ENCODE data around the gene CSRNP3. TPM values are rescaled to one million over a fixed set of nuclear protein-coding genes. Genes with fewer than 3 reads are reported as not detected.

CSRNP3 gene
- total and polyA plus RNA-seq, 2 donors (not counting 1 experiment from before 2014, with no cell fraction given) = not detected

DNA sequence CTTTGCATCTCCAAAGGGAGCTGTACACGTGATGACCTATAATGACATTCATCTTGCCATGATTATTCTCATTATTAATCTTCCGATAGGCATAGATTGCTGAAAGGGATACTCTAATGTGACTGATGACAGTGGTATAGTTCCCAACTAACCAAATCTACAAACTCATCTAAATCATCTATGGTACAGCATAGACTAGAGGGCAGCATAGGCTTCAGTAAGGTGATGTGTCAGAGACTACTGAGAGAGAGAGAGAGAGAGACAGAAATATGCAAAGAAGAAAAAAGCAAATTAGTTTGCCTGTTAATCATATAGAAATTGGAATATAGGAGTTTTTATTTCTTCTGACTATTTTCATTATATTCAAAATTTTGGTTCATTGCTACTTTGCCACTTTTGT lies 89.3 kb downstream of the CSRNP3 start:
- no peaks in the 10 kb centered on the region for H3K4me1 Mint-ChIP-seq
- peaks cover 4% of the 10 kb centered on the region for H3K27me3 Mint-ChIP-seq
- ChIA-PET POLR2A (interaction anchor here (0.7 kb wide), 1 partner anchor 15 kb away, joined by 6 read pairs; no protein-coding TSS in a partner anchor), CTCF (interaction anchor here (0.7 to 1.9 kb wide), 7 partner anchors 20 to 316 kb away, joined by 3 to 11 read pairs (median 4); no protein-coding TSS in a partner anchor)
- Histone ChIP-seq H3K27me3 (replicated peaks in 1 of 4; ENCODE audit: control extremely low read depth in 1 of 4, control insufficient read depth in 3 of 4, insufficient read depth in 4 of 4, low read length in 3 of 4) (no peaks in the 10 kb centered on the region), H3K9me3 (ENCODE audit: control extremely low read depth in 1 of 3, control insufficient read depth in 2 of 3, insufficient read depth in 1 of 3, low read length in 2 of 3) (no peaks in the 10 kb centered on the region), H3K4me3 (ENCODE audit: control extremely low read depth in 1 of 5, extremely low read depth in 1 of 5, insufficient read depth in 1 of 5, low read depth in 2 of 5, low read length in 4 of 5) (no peak overlapping the region), H3K79me2 (ENCODE audit: control insufficient read depth, insufficient read depth, low read length) (no peaks in the 10 kb centered on the region), H2AFZ (ENCODE audit: insufficient read depth, low read depth, low read length, poor library complexity, severe bottlenecking) (no peak overlapping the region), H3K4me1 (ENCODE audit: control insufficient read depth in 2 of 2, insufficient read depth in 2 of 2, low read length in 2 of 2) (no peaks in the 10 kb centered on the region), H3K9ac (ENCODE audit: low read length) (no peak overlapping the region), H4K20me1 (ENCODE audit: control insufficient read depth, insufficient read depth, low read length, poor library complexity, severe bottlenecking) (no peaks in the 10 kb centered on the region), H3K27ac (ENCODE audit: low read length in 2 of 2) (no peak overlapping the region), H3K36me3 (replicated peaks in 1 of 2; ENCODE audit: control extremely low read depth in 1 of 2, control insufficient read depth in 1 of 2, extremely low read depth in 1 of 2, insufficient read depth in 2 of 2, low read length in 1 of 2) (no peaks in the 10 kb centered on the region), H3K4me2 (replicated peaks; ENCODE audit: low read depth, low read length, poor library complexity, severe bottlenecking) (no peak overlapping the region)
- no CpG with 5 or more reads among the region's 2 CpGs for WGBS (ENCODE audit: insufficient coverage)
- intact Hi-C loops (cut with micrococcal nuclease) = loop anchor here (2.0 kb wide), 1 partner anchor 316 kb away; no protein-coding TSS in a partner anchor
- no peak for ATAC-seq (ENCODE audit: low read depth)
- no peak overlapping the region for H3K27ac Mint-ChIP-seq
- no peaks in the 10 kb centered on the region for H3K9me3 Mint-ChIP-seq (ENCODE audit: insufficient read depth)
- TF ChIP-seq EZH2 (IDR thresholded peaks at IDR 0.05; ENCODE audit: borderline replicate concordance, insufficient read depth, low read depth, low read length, poor library complexity, severe bottlenecking) = no peak
- TF ChIP-seq, protein P1, sequence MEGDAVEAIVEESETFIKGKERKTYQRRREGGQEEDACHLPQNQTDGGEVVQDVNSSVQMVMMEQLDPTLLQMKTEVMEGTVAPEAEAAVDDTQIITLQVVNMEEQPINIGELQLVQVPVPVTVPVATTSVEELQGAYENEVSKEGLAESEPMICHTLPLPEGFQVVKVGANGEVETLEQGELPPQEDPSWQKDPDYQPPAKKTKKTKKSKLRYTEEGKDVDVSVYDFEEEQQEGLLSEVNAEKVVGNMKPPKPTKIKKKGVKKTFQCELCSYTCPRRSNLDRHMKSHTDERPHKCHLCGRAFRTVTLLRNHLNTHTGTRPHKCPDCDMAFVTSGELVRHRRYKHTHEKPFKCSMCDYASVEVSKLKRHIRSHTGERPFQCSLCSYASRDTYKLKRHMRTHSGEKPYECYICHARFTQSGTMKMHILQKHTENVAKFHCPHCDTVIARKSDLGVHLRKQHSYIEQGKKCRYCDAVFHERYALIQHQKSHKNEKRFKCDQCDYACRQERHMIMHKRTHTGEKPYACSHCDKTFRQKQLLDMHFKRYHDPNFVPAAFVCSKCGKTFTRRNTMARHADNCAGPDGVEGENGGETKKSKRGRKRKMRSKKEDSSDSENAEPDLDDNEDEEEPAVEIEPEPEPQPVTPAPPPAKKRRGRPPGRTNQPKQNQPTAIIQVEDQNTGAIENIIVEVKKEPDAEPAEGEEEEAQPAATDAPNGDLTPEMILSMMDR (IDR thresholded peaks at IDR 0.05) = no peak
- peak; percentile 14 for DNase-seq
- no peak overlapping the region for H3K4me3 Mint-ChIP-seq

DNA sequence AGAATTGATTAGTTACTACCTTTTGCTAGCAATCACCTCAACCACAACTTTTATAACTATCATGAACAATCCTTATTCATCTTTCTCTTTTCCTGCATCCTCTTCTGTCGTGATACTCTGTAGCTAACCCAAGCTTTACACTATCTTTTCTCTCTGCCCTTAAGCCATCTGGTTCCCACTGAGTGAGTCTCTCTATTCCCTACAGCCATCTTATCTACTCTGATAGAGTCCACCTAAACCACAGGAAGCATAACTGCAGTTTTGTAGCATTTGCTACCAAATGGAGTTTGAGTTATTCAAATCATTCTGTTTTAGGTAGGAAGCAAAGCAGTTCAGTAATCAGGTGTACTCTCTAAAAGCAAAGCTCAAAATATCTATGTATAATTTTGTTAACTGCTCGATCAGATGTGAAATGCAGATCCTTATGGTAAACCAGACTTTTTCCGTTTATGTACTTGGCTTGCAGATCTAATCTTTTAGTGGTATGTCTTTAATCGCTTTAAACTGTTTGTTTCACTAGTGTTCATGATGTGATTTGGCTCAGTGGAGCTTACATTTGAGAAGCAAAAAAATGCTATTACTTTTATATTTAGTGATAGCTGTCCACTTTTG lies 91.0 kb downstream of the CSRNP3 start:
- H3K9me3 Mint-ChIP-seq (ENCODE audit: insufficient read depth) = no peaks in the 10 kb centered on the region
- Histone ChIP-seq H3K9ac (ENCODE audit: low read length) (no peak overlapping the region), H2AFZ (ENCODE audit: insufficient read depth, low read depth, low read length, poor library complexity, severe bottlenecking) (no peak overlapping the region), H3K4me3 (ENCODE audit: control extremely low read depth in 1 of 5, extremely low read depth in 1 of 5, insufficient read depth in 1 of 5, low read depth in 2 of 5, low read length in 4 of 5) (no peak overlapping the region), H4K20me1 (ENCODE audit: control insufficient read depth, insufficient read depth, low read length, poor library complexity, severe bottlenecking) (no peaks in the 10 kb centered on the region), H3K4me1 (ENCODE audit: control insufficient read depth in 2 of 2, insufficient read depth in 2 of 2, low read length in 2 of 2) (no peaks in the 10 kb centered on the region), H3K36me3 (replicated peaks in 1 of 2; ENCODE audit: control extremely low read depth in 1 of 2, control insufficient read depth in 1 of 2, extremely low read depth in 1 of 2, insufficient read depth in 2 of 2, low read length in 1 of 2) (no peaks in the 10 kb centered on the region), H3K27me3 (replicated peaks in 1 of 4; ENCODE audit: control extremely low read depth in 1 of 4, control insufficient read depth in 3 of 4, insufficient read depth in 4 of 4, low read length in 3 of 4) (no peaks in the 10 kb centered on the region), H3K27ac (ENCODE audit: low read length in 2 of 2) (no peak overlapping the region), H3K9me3 (ENCODE audit: control extremely low read depth in 1 of 3, control insufficient read depth in 2 of 3, insufficient read depth in 1 of 3, low read length in 2 of 3) (no peaks in the 10 kb centered on the region), H3K4me2 (replicated peaks; ENCODE audit: low read depth, low read length, poor library complexity, severe bottlenecking) (no peak overlapping the region), H3K79me2 (ENCODE audit: control insufficient read depth, insufficient read depth, low read length) (no peaks in the 10 kb centered on the region)
- no peak overlapping the region for H3K4me3 Mint-ChIP-seq
- intact Hi-C loops (cut with micrococcal nuclease) = loop anchor here (10.0 kb wide), 1 partner anchor 134 kb away; no protein-coding TSS in a partner anchor
- CTCF ChIA-PET = interaction anchor here (0.7 to 1.9 kb wide), 6 partner anchors 8 to 384 kb away, joined by 3 to 6 read pairs (median 4); no protein-coding TSS in a partner anchor
- no peak for ATAC-seq (ENCODE audit: low read depth)
- H3K27ac Mint-ChIP-seq = no peak overlapping the region
- H3K4me1 Mint-ChIP-seq = no peaks in the 10 kb centered on the region
- peaks cover 4% of the 10 kb centered on the region for H3K27me3 Mint-ChIP-seq
- DNase-seq = no peak
- TF ChIP-seq, protein P1 (IDR thresholded peaks at IDR 0.05) = no peak
- no peak for TF ChIP-seq EZH2 (IDR thresholded peaks at IDR 0.05; ENCODE audit: borderline replicate concordance, insufficient read depth, low read depth, low read length, poor library complexity, severe bottlenecking)
- POLR2A ChIA-PET = no interaction called here
- 60% methylated on average over 2 of the region's 4 CpGs for WGBS (ENCODE audit: insufficient coverage)
